Nephron (organoid): Measurements from ENCODE around the gene DDX31.
A peak's percentile ranks its signal among the peaks of the same experiment; 100 is the strongest.

Experiments
- H3K27ac Mint-ChIP-seq, 3 experiments: 2 replicates each; pipeline ENCODE4 v1.8.0; 2020; ENCODE audit warnings: mixed read lengths in 3 of 3, mild to moderate bottlenecking in 2 of 3, moderate library complexity in 1 of 3
- H3K27me3 Mint-ChIP-seq: 2 replicates; pipeline ENCODE4 v1.8.0; 2021; ENCODE audit warnings: low read depth, mild to moderate bottlenecking, moderate library complexity, mixed read lengths
- H3K36me3 Mint-ChIP-seq: 2 replicates; pipeline ENCODE4 v1.8.0; 2020; ENCODE audit warnings: low read depth, mixed read lengths
- H3K4me1 Mint-ChIP-seq: 2 replicates; pipeline ENCODE4 v1.8.0; 2020; ENCODE audit warnings: mixed read lengths
- H3K4me3 Mint-ChIP-seq, 3 experiments: 2 replicates each; pipeline ENCODE4 v1.8.0; 2020; ENCODE audit warnings: mild to moderate bottlenecking in 3 of 3, mixed read lengths in 3 of 3, moderate library complexity in 2 of 3
- H3K9me3 Mint-ChIP-seq: 2 replicates; pipeline ENCODE4 v1.8.0; 2020; ENCODE audit warnings: mixed read lengths
- CTCF ChIP-seq, 3 experiments: fragments of 200-600 bp; sonication (generic); IDR thresholded peaks; one replicate each; pipeline ENCODE4 v1.5.0; 2021; ENCODE audit warnings: antibody characterized with exemption in 3 of 3; ENCODE audit not compliant: unreplicated experiment in 3 of 3

The DDX31 gene

GRCh38 chr9:132679946-132680625 lies 10.3 kb upstream of the DDX31 start:
- H3K9me3 Mint-ChIP-seq = no peaks in the 10 kb centered on the region
- H3K4me1 Mint-ChIP-seq = no peaks in the 10 kb centered on the region

DNA sequence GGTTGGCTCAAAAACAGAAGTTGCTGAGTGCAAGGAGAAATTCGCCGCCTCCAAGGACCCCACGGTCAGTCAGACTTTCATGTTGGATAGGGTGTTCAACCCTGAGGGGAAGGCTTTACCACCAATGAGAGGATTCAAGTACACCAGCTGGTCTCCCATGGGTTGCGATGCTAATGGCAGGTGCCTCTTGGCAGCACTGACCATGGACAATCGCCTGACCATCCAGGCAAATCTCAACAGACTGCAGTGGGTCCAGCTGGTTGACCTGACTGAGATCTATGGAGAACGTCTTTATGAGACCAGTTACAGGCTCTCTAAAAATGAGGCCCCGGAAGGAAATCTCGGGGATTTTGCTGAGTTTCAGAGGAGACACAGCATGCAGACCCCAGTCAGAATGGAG lies 8.2 kb upstream of the DDX31 start:
- no peak overlapping the region for H3K4me3 Mint-ChIP-seq
- H3K9me3 Mint-ChIP-seq = no peaks in the 10 kb centered on the region
- H3K27ac Mint-ChIP-seq = no peak overlapping the region
- peaks cover 7% of the 10 kb centered on the region for H3K4me1 Mint-ChIP-seq
- no peak for TF ChIP-seq CTCF (IDR thresholded peaks at IDR 0.05; ENCODE audit: unreplicated experiment in 3 of 3)
- H3K27me3 Mint-ChIP-seq = no peaks in the 10 kb centered on the region
- H3K36me3 Mint-ChIP-seq = peaks cover 55% of the 10 kb centered on the region

More at GRCh38 chr9:132679946-132680625, 10.3 kb upstream of the DDX31 start:
- H3K36me3 Mint-ChIP-seq = peaks cover 59% of the 10 kb centered on the region
- H3K27me3 Mint-ChIP-seq = no peaks in the 10 kb centered on the region
- H3K27ac Mint-ChIP-seq = no peak overlapping the region
- H3K4me3 Mint-ChIP-seq = no peak overlapping the region
- no peak for TF ChIP-seq CTCF (IDR thresholded peaks at IDR 0.05; ENCODE audit: unreplicated experiment in 3 of 3)

- peaks cover 37% of the 10 kb centered on the region for H3K36me3 Mint-ChIP-seq
- TF ChIP-seq CTCF (IDR thresholded peaks at IDR 0.05; ENCODE audit: unreplicated experiment in 3 of 3) = no peak
- H3K9me3 Mint-ChIP-seq = no peaks in the 10 kb centered on the region
- H3K4me1 Mint-ChIP-seq = peaks cover 23% of the 10 kb centered on the region
- peak overlapping the region in 1 of 3 experiments; percentile 49 for H3K4me3 Mint-ChIP-seq
- no peak overlapping the region for H3K27ac Mint-ChIP-seq
- H3K27me3 Mint-ChIP-seq = no peaks in the 10 kb centered on the region
Observed at GRCh38 chr9:132674485-132674884, 4.7 kb upstream of the DDX31 start.

DNA sequence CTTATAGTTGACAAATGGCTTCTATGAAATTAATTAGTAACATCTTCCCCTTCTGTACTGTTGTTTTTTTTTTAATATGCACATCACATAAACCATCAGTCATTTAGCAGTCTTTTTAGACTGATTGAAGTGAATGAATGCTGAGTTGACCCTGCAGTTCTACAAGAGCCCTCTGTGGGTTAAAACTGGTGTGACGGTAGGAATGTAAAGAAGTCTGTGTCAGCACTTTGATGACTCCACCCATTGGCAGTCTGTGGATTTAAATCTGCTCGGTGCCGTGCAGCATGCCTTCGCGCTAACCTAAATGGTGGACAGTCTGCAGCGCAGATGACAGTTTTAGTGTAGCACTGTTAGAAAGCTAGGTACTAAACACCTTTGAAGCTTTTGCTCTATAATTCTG lies 3.6 kb upstream of the DDX31 start:
- Mint-ChIP-seq H3K27ac (peak overlapping the region; percentile 26 to 74 (median 62)), H3K36me3 (peaks cover 26% of the 10 kb centered on the region), H3K27me3 (no peaks in the 10 kb centered on the region), H3K4me3 (peak overlapping the region; percentile 77 to 84 (median 77)), H3K9me3 (no peaks in the 10 kb centered on the region), H3K4me1 (peaks cover 23% of the 10 kb centered on the region)
- peak; percentile 22 to 39 (median 37) for TF ChIP-seq CTCF (IDR thresholded peaks at IDR 0.05; ENCODE audit: unreplicated experiment in 3 of 3)

DNA sequence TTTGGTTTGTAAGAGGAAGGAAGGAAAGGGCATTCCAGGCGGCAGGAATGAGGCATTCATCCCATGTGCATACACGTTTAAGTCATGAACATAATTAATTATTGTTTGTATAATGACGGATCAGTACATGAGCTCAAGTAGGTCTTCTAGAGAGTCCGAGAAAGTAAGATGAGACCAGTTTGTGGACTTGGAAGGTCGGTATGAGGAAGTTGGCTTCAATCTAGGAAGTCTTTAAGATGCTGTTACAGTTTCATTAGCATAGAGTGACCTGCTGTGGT lies 2.6 kb upstream of the DDX31 start:
- H3K36me3 Mint-ChIP-seq = peaks cover 16% of the 10 kb centered on the region
- H3K27me3 Mint-ChIP-seq = no peaks in the 10 kb centered on the region
- TF ChIP-seq CTCF (IDR thresholded peaks at IDR 0.05; ENCODE audit: unreplicated experiment in 3 of 3) = no peak
- H3K4me3 Mint-ChIP-seq = peak overlapping the region; percentile 91 to 98 (median 93)
- no peaks in the 10 kb centered on the region for H3K9me3 Mint-ChIP-seq
- H3K4me1 Mint-ChIP-seq = peaks cover 32% of the 10 kb centered on the region
- H3K27ac Mint-ChIP-seq = peak overlapping the region in 2 of 3 experiments; percentile 5 to 47
